Neutrophil (primary cell): ENCODE results near the gene ATP13A2.
A peak's percentile ranks its signal among the peaks of the same experiment; 100 is the strongest.

Experiments used
- H3K27ac ChIP-seq: fragments of 200-600 bp; sonication (generic); 2 replicates; pipeline ENCODE4 v1.5.1; 2016; ENCODE audit warnings: mild to moderate bottlenecking, moderate library complexity
- H3K27me3 ChIP-seq: fragments of 200-600 bp; sonication (generic); 2 replicates; pipeline ENCODE4 v1.6.0; 2016; ENCODE audit warnings: mild to moderate bottlenecking
- H3K36me3 ChIP-seq: fragments of 200-600 bp; sonication (generic); 2 replicates; pipeline ENCODE4 v1.5.1; 2017
- H3K4me1 ChIP-seq, 2 experiments: fragments of 200-600 bp in 1 of 2; sonication (generic) in 1 of 2; 1 replicate in 1 of 2; 2 replicates in 1 of 2; pipeline versions ENCODE4 v1.5.1 to v1.6.1; 2013 to 2016; ENCODE audit warnings: low read depth in 1 of 2, low read length in 1 of 2, mild to moderate bottlenecking in 1 of 2, moderate library complexity in 1 of 2; ENCODE audit not compliant: control insufficient read depth in 1 of 2, insufficient read depth in 1 of 2
- H3K4me3 ChIP-seq, 2 experiments: fragments of 200-600 bp in 1 of 2; sonication (generic) in 1 of 2; 1 replicate in 1 of 2; 2 replicates in 1 of 2; pipeline ENCODE4 v1.5.1; 2013 to 2016; ENCODE audit warnings: low read depth in 1 of 2, low read length in 1 of 2, mild to moderate bottlenecking in 1 of 2, moderate library complexity in 1 of 2
- H3K9me3 ChIP-seq: fragments of 200-600 bp; sonication (generic); 2 replicates; pipeline ENCODE4 v1.5.1; 2016
- TF ChIP-seq, protein P1 (sequence below): fragments of 200-600 bp; sonication (generic); IDR thresholded peaks from 2 replicates; pipeline ENCODE4 v1.5.1; 2016; ENCODE audit warnings: antibody characterized with exemption

The ATP13A2 gene

GRCh38 chr1:17016317-17016661 is 4.6 kb upstream of the ATP13A2 start:
- TF ChIP-seq, protein P1, sequence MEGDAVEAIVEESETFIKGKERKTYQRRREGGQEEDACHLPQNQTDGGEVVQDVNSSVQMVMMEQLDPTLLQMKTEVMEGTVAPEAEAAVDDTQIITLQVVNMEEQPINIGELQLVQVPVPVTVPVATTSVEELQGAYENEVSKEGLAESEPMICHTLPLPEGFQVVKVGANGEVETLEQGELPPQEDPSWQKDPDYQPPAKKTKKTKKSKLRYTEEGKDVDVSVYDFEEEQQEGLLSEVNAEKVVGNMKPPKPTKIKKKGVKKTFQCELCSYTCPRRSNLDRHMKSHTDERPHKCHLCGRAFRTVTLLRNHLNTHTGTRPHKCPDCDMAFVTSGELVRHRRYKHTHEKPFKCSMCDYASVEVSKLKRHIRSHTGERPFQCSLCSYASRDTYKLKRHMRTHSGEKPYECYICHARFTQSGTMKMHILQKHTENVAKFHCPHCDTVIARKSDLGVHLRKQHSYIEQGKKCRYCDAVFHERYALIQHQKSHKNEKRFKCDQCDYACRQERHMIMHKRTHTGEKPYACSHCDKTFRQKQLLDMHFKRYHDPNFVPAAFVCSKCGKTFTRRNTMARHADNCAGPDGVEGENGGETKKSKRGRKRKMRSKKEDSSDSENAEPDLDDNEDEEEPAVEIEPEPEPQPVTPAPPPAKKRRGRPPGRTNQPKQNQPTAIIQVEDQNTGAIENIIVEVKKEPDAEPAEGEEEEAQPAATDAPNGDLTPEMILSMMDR = no peak
- Histone ChIP-seq H3K36me3 (peaks cover 36% of the 10 kb centered on the region), H3K4me3 (no peak overlapping the region), H3K4me1 (peaks cover 45 to 48% of the 10 kb centered on the region in 2 experiments), H3K27ac (no peak overlapping the region), H3K9me3 (no peaks in the 10 kb centered on the region), H3K27me3 (no peaks in the 10 kb centered on the region)

DNA sequence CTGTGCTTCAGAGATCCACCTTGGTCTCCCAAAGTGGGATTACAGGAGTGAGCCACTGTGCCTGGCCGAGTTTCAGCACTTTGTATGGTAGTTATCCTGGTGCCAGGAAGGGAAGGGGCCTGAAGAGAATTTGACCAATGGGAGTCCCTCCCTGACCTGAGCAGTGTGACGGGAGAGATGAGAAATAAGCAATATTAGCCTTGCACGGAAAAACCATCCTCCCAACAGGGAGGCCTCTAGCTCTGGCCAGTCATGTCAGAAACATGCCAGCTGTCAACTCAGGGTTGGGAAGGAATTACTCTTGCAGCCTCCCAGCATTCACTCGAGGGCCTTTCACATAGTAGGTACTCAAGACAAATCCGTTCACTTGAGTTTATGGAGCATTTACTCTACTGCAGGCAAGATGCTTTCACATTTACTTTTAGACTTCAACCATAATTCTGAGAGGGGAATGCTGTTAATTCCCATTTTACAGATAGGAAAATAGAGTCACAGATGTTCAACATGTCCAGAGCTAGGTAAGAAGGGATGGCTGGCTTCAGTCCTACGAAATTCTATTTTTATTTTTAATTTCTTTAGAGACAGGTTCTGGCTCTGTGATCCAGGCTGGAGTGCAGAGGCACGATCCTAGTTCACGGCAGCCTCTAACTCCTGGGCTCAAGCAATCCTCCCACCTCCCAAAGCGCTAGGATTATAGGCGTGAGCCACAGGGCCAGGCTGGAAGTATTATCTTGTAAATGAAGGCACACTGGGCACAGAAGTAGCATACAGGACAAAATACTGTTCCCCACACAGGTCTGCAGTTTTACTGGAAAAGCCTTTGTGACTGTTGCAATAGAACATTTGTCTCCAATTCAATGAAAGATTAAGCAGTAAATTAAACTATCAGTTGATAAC is 3.2 kb upstream of the ATP13A2 start:
- Histone ChIP-seq H3K4me1 (peaks cover 59 to 62% of the 10 kb centered on the region in 2 experiments), H3K4me3 (no peak overlapping the region), H3K27ac (peak overlapping the region; percentile 73), H3K9me3 (no peaks in the 10 kb centered on the region), H3K27me3 (no peaks in the 10 kb centered on the region), H3K36me3 (peaks cover 22% of the 10 kb centered on the region)
- TF ChIP-seq, protein P1 = no peak

GRCh38 chr1:17013491-17014320 is 2.0 kb upstream of the ATP13A2 start:
- Histone ChIP-seq H3K27me3 (no peaks in the 10 kb centered on the region), H3K4me1 (peaks cover 65 to 69% of the 10 kb centered on the region in 2 experiments), H3K9me3 (no peaks in the 10 kb centered on the region), H3K27ac (peak overlapping the region; percentile 73), H3K36me3 (peaks cover 10% of the 10 kb centered on the region), H3K4me3 (no peak overlapping the region)
- TF ChIP-seq, protein P1 = no peak

GRCh38 chr1:17012775-17013490 is 1.2 kb upstream of the ATP13A2 start:
- TF ChIP-seq, protein P1 = no peak
- peak overlapping the region; percentile 73 for H3K27ac ChIP-seq
- no peaks in the 10 kb centered on the region for H3K27me3 ChIP-seq
- H3K9me3 ChIP-seq = no peaks in the 10 kb centered on the region
- H3K36me3 ChIP-seq = peaks cover 2% of the 10 kb centered on the region
- peak overlapping the region in 1 of 2 experiments; percentile 68 for H3K4me3 ChIP-seq
- peaks cover 65 to 69% of the 10 kb centered on the region in 2 experiments for H3K4me1 ChIP-seq

DNA sequence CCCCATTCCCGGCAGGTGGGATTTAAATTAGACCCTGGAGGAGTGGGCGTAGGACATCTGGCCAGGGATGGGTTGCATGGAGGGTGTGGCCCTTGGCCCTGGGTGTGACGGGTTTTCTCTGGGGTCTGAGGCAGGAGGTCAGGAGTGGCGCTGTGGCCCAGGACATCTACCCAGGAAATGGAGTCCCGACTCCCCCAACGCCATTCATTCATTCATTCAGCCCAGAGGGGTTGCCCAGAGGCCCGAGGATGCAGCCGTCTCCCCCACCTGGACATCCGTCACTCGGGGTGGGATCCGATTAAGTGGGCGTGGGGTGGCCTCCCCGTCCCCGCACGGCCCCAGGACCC is 663 bp downstream of the ATP13A2 start:
- Histone ChIP-seq H3K27me3 (no peaks in the 10 kb centered on the region), H3K4me1 (peaks cover 63 to 65% of the 10 kb centered on the region in 2 experiments), H3K4me3 (peak overlapping the region; percentile 68 to 71), H3K27ac (peak overlapping the region; percentile 45), H3K36me3 (no peaks in the 10 kb centered on the region), H3K9me3 (no peaks in the 10 kb centered on the region)
- TF ChIP-seq, protein P1 = no peak
